Skin epidermis (tissue), 12 donors: ENCODE measurements around the gene ACY1.

Source experiments
- H3K27ac ChIP-seq, 21 experiments: fragments of 200-600 bp; sonication (generic) in 11 of 21; one replicate each; pipeline ENCODE4 v1.5.0; 2020; ENCODE audit warnings: mild to moderate bottlenecking in 3 of 21, inconsistent platforms in 2 of 21, moderate library complexity in 2 of 21
- H3K4me3 ChIP-seq, 7 experiments: fragments of 200-600 bp; sonication (generic) in 2 of 7; one replicate each; pipeline ENCODE4 v1.5.0; 2020; ENCODE audit warnings: inconsistent platforms in 2 of 7, mild to moderate bottlenecking in 2 of 7, moderate library complexity in 1 of 7

Gene ACY1

DNA sequence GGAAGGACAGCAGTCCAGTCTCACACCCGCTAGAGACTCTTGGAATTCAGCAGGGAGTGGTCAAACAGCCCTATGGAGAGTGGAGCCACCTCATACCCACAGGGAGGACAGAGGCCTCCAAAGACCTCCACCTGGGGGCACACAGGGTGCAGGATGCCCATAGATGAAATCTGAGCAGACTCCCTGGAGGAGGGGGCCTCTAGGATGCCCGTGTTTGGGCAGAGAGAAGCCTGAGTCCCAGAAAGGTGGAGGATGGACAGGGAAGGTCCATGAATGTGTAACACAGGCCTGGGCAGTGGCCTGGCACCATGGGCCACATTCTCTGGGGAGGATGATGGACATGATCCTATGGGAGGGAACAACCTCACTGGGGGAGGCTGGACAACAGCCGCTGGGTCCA is 51.3 kb downstream of the ACY1 start:
- no peak overlapping the region for H3K4me3 ChIP-seq
- no peak overlapping the region for H3K27ac ChIP-seq

DNA sequence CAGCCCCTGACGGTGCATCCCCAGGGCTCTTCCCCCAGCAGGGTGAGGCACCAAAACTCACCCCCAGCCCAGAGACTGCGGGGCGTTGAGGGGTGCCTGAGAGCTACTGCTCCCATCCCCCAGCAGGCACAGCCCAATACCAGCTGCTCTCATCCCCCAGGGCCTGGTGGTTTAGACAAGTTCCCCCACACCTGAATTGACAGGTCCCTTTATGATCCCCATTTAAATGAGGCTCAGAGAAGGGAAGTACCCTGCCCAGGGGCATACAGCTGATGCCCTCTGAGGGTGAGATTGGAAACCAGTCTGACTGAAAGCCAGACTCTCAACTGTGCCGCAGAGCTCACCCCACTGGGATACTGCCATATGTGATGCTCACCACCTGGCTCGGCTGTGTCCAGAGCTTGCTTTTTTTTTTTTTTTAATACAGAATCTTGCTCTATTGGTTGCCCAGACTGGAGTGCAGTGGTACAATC is 52.9 kb downstream of the ACY1 start:
- Histone ChIP-seq H3K4me3 (no peak overlapping the region), H3K27ac (no peak overlapping the region)

DNA sequence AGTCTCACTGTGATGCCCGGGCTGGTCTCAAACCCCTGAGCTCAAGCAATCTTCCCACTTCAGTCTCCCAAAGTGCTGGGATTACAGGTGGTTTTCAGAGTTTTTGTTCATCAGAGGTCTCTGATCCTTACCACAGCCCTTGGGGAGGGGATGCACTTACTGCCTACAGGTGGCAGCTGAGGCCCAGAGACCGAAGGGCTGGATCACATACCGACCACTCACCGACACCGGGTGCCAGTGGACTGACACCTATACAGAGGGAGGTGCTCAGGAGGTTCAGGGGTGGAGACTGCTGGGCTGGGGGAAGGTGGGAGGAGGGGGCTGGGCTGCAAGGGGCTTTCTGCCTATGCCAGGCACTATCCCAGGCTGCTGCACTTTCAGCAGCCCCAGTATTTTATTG is 53.5 kb downstream of the ACY1 start:
- Histone ChIP-seq H3K27ac (no peak overlapping the region), H3K4me3 (no peak overlapping the region)

DNA sequence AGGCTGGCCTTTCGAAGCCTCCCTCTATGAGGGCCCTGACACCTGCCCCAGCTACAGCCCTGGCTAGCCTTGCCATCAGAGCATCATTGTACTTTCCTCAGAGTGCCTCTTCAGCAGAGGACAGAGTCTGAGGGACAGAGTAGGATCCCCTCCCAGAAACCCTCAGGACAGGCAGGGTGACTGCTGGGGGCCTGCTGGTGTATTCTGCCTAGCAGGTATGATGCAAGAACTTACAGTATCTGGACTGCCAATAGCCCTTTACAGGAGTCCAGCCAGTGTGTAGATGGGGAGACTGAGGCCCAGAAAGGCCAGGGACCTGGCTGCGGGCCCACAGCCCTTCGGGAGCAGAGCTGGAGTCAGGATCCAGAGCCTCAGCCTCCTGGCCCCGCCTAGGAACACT is 54.0 kb downstream of the ACY1 start:
- Histone ChIP-seq H3K27ac (no peak overlapping the region), H3K4me3 (no peak overlapping the region)

DNA sequence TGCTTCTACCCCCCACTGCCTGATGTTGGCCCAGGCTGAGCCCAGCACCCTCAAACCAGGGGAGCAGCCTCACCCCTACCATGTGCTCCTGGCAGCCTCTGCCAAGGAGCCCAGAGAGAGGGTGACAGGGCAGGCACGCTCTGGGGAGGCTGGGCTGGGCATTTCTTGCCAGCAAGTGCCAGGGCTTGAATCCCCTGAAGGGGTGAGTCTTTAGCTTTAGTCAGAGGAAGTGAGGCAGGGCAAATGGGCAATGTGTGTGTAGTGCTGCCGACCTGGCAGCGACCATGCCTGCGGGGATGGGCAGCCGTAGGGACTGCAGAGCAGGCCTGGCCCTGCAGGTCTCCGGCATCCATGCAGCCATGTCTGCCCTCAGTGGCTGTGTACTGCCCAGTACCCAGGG is 54.9 kb downstream of the ACY1 start:
- H3K27ac ChIP-seq: peak overlapping the region in 1 of 21 experiments; percentile 3
- H3K4me3 ChIP-seq: no peak overlapping the region
